Upper lobe of right lung (tissue), 1 donor: ENCODE results near the gene TMEM51. TPM values are rescaled to one million over a fixed set of nuclear protein-coding genes. Genes with fewer than 3 reads are reported as not detected.
A peak's percentile ranks its signal among the peaks of the same experiment; 100 is the strongest.

Source experiments
- ATAC-seq: fragments of 200-7000 bp; cut with Tn5 transposase; one replicate; pipeline ENCODE4 v1.9.1; 2020; ENCODE audit warnings: mild to moderate bottlenecking, moderate library complexity
- DNase-seq: peaks from one replicate; pipeline ENCODE4 v3.0.0-alpha.2; 2020
- H3K27ac ChIP-seq: fragments of 200-600 bp; one replicate; pipeline ENCODE4 v1.8.0; 2022
- H3K27me3 ChIP-seq: fragments of 200-600 bp; one replicate; pipeline ENCODE4 v1.8.0; 2022; ENCODE audit warnings: mild to moderate bottlenecking
- H3K36me3 ChIP-seq: fragments of 200-600 bp; one replicate; pipeline ENCODE4 v1.8.0; 2022
- H3K4me1 ChIP-seq: fragments of 200-600 bp; one replicate; pipeline ENCODE4 v1.8.0; 2022
- H3K4me3 ChIP-seq: fragments of 200-600 bp; one replicate; pipeline ENCODE4 v1.8.0; 2022; ENCODE audit warnings: mild to moderate bottlenecking
- H3K9me3 ChIP-seq: fragments of 200-600 bp; one replicate; pipeline ENCODE4 v1.8.0; 2022
- intact Hi-C: fragments of 100-400 bp; cut with DNase I; formaldehyde crosslinking; loops from one replicate; pipeline ENCODE4 v1.11.0; 2022
- total RNA-seq: library from RNA; stranded (reverse); fragmentation: NEBNext Ultra II Directional; extraction: Animal tissue kit (Norgen Biotek cat#: 25700); gene quantifications from one replicate; pipeline ENCODE4 v1.2.1, GENCODE V29; 2021
- TF ChIP-seq, protein P1 (sequence below): fragments of 200-600 bp; IDR thresholded peaks from one replicate; pipeline ENCODE4 v1.8.0; 2022; ENCODE audit warnings: antibody characterized with exemption
- donor health status: DM: no; HTN: yes; CAD: no; lungs with severe emphysema.

TMEM51 gene
- total RNA-seq, 1 donor from 2014 or later: 14.7 TPM

- no peaks in the 10 kb centered on the region for H3K36me3 ChIP-seq
- H3K27me3 ChIP-seq: no peaks in the 10 kb centered on the region
- no peaks in the 10 kb centered on the region for H3K9me3 ChIP-seq
- intact Hi-C loops: no loop called here
- peaks cover 22% of the 10 kb centered on the region for H3K4me1 ChIP-seq
- no peak overlapping the region for H3K27ac ChIP-seq
- H3K4me3 ChIP-seq: no peak overlapping the region
- TF ChIP-seq, protein P1, sequence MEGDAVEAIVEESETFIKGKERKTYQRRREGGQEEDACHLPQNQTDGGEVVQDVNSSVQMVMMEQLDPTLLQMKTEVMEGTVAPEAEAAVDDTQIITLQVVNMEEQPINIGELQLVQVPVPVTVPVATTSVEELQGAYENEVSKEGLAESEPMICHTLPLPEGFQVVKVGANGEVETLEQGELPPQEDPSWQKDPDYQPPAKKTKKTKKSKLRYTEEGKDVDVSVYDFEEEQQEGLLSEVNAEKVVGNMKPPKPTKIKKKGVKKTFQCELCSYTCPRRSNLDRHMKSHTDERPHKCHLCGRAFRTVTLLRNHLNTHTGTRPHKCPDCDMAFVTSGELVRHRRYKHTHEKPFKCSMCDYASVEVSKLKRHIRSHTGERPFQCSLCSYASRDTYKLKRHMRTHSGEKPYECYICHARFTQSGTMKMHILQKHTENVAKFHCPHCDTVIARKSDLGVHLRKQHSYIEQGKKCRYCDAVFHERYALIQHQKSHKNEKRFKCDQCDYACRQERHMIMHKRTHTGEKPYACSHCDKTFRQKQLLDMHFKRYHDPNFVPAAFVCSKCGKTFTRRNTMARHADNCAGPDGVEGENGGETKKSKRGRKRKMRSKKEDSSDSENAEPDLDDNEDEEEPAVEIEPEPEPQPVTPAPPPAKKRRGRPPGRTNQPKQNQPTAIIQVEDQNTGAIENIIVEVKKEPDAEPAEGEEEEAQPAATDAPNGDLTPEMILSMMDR: no peak
- ATAC-seq (no peak), DNase-seq (no peak)
Measured at GRCh38 chr1:15204931-15205330, 51.4 kb downstream of the TMEM51 start.

DNA sequence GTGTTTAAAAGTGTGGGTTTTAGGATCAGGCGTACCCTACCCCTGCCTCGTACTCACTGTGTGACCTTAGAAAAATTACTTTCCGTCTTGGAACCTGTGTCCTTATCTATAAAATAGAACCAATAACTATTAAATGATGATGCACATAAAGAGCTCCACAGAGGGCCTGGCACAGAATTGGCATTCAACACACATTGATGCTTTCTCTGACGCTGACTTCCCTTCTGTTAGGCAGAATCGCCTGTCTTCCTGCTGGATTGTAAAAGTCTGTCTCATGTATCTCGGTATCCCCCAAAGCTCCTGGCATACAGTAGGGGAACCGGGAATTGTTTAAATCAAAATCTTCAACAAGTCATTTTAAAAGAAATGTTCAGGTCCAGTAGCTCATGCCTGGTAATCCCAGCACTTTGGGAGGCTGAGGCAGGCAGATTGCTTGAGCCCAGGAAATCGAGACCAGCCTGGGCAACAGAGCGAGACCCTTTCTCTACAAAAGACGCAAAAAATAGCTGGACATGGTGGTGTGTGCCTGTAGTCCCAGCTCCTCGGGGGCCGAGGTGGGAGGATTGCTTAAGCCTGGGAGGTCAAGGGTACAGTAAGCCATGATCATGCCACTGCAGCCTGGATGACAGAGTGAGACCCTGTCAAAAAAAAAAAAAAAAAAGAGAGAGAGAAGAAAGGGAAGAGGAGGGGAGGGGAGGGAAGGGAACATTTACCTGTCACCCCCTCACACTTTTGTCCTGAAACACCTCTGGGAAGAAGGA is 52.2 kb downstream of the TMEM51 start:
- TF ChIP-seq, protein P1: no peak

GRCh38 chr1:15206418-15207030 is 53.0 kb downstream of the TMEM51 start:
- TF ChIP-seq, protein P1: no peak
- H3K9me3 ChIP-seq: no peaks in the 10 kb centered on the region
- no peaks in the 10 kb centered on the region for H3K27me3 ChIP-seq
- DNase-seq (peak; percentile 36), ATAC-seq (no peak)
- no peaks in the 10 kb centered on the region for H3K36me3 ChIP-seq
- no peak overlapping the region for H3K4me3 ChIP-seq
- peaks cover 19% of the 10 kb centered on the region for H3K4me1 ChIP-seq
- H3K27ac ChIP-seq: no peak overlapping the region
- intact Hi-C loops: no loop called here

More for the DNA sequence above, 52.2 kb downstream of the TMEM51 start:
- Histone ChIP-seq H3K4me1 (peaks cover 17% of the 10 kb centered on the region), H3K27ac (no peak overlapping the region), H3K27me3 (no peaks in the 10 kb centered on the region), H3K36me3 (no peaks in the 10 kb centered on the region), H3K9me3 (no peaks in the 10 kb centered on the region), H3K4me3 (no peak overlapping the region)
- peak; percentile 10 for DNase-seq
- no peak for ATAC-seq
- intact Hi-C loops: no loop called here

GRCh38 chr1:15207031-15207828 is 53.7 kb downstream of the TMEM51 start:
- Histone ChIP-seq H3K9me3 (no peaks in the 10 kb centered on the region), H3K36me3 (no peaks in the 10 kb centered on the region), H3K4me3 (no peak overlapping the region), H3K27ac (no peak overlapping the region), H3K27me3 (no peaks in the 10 kb centered on the region), H3K4me1 (peaks cover 23% of the 10 kb centered on the region)
- intact Hi-C loops: no loop called here
- DNase-seq (peak; percentile 57), ATAC-seq (peak; percentile 39)
- TF ChIP-seq, protein P1: no peak

DNA sequence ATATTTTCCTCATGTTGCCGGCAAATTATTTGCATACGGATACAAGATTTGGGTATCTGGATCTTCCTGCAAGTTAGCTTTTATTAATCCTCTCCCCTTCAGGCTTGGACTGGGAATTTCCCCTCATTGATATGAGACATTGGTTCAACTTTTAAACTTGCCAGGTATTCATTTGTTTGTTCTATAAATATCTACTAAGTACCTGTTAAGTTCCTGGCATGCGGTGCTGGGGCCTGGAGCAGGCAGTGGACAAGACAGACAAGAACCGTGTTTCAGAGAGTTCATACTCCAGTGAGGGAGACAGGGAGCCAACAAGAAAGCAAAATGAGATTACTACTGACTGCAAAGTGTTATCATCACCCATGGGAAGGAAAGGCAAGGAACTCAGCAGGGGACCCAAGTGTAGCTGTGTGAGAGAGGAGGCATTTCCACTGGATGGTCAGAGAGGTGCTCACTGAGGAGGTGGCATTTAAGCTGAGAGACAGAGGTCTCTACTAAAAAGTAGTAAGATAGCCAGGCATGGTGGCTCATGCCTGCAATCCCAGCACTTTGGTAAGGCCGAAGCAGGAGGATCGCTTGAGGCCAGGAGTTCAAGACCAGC is 54.4 kb downstream of the TMEM51 start:
- H3K27ac ChIP-seq: no peak overlapping the region
- ATAC-seq: peak; percentile 23

More for the DNA sequence above, 54.4 kb downstream of the TMEM51 start:
- no peak overlapping the region for H3K4me3 ChIP-seq
- no peaks in the 10 kb centered on the region for H3K9me3 ChIP-seq
- no peaks in the 10 kb centered on the region for H3K36me3 ChIP-seq
- intact Hi-C loops: no loop called here
- no peaks in the 10 kb centered on the region for H3K27me3 ChIP-seq
- TF ChIP-seq, protein P1: no peak
- DNase-seq: peak; percentile 56
- peaks cover 30% of the 10 kb centered on the region for H3K4me1 ChIP-seq
